PC-3 (cell line): Measurements from ENCODE around the gene FYN. TPM values are rescaled to one million over a fixed set of nuclear protein-coding genes. Genes with fewer than 3 reads are reported as not detected.

Experiments used
- ATAC-seq: fragments of 200-7000 bp; cut with Tn5 transposase; 2 replicates; pipeline ENCODE4 v1.9.1; 2020; ENCODE audit warnings: mild to moderate bottlenecking, moderate library complexity
- BruUV-seq: library from RNA; stranded (reverse); fragments of 400-500 nt; replicated peaks from 2 replicates; lab custom pipeline; 2021; lab: Mats Ljungman, UMichigan
- CTCF ChIA-PET: fragments of 300-600 bp; sonication (Branson Sonifier 250); formaldehyde crosslinking; loops from one replicate; lab custom pipeline; 2022; ENCODE audit warnings: antibody characterized with exemption; lab: Charles Lee
- POLR2A ChIA-PET: fragments of 300-600 bp; sonication (Branson Sonifier 250); formaldehyde crosslinking; loops from one replicate; lab custom pipeline; 2022; ENCODE audit warnings: antibody characterized with exemption; ENCODE audit not compliant: unreplicated experiment; lab: Charles Lee
- DNase-seq: peaks from one replicate; pipeline ENCODE4 v3.0.0-alpha.2; 2015
- H2AFZ ChIP-seq: fragments of 300-600 bp; sonication (generic); 2 replicates; pipeline ENCODE4 v1.6.0; 2016; ENCODE audit warnings: antibody characterized with exemption, low read length
- H3F3A ChIP-seq: fragments of 300-600 bp; sonication (generic); one replicate; pipeline ENCODE4 v1.6.0; 2017; ENCODE audit warnings: antibody characterized with exemption, low read length, control low read depth, mild to moderate bottlenecking; ENCODE audit not compliant: unreplicated experiment
- H3K27ac ChIP-seq: fragments of 300-600 bp; sonication (generic); 2 replicates; pipeline ENCODE4 v1.5.1; 2016; ENCODE audit warnings: mild to moderate bottlenecking, low read length
- H3K27me3 ChIP-seq: fragments of 300-600 bp; sonication (generic); 2 replicates; pipeline ENCODE4 v1.6.1; 2016; ENCODE audit warnings: low read length, mixed read lengths
- H3K36me3 ChIP-seq: fragments of 300-600 bp; sonication (generic); 2 replicates; pipeline ENCODE4 v1.6.1; 2016; ENCODE audit warnings: low read depth, mixed run types, low read length, mixed read lengths
- H3K4me1 ChIP-seq: fragments of 300-600 bp; sonication (generic); 2 replicates; pipeline ENCODE4 v1.5.1; 2016; ENCODE audit warnings: low read length; ENCODE audit not compliant: insufficient read depth
- H3K4me2 ChIP-seq: fragments of 300-600 bp; sonication (generic); 2 replicates; pipeline ENCODE4 v1.6.0; 2016; ENCODE audit warnings: low read length
- H3K4me3 ChIP-seq: fragments of 300-600 bp; sonication (generic); 2 replicates; pipeline ENCODE4 v1.5.1; 2016; ENCODE audit warnings: mild to moderate bottlenecking, low read length, mixed read lengths
- H3K79me2 ChIP-seq: fragments of 300-600 bp; sonication (generic); 2 replicates; pipeline ENCODE4 v1.6.1; 2017; ENCODE audit warnings: low read length, mixed read lengths
- H3K9ac ChIP-seq: fragments of 300-600 bp; sonication (generic); 2 replicates; pipeline ENCODE4 v1.6.0; 2016; ENCODE audit warnings: mild to moderate bottlenecking, low read length
- H3K9me2 ChIP-seq: fragments of 300-600 bp; sonication (generic); replicated peaks from 2 replicates; pipeline ENCODE4 v1.6.1; 2016; ENCODE audit warnings: mixed run types, low read length, mixed read lengths
- H3K9me3 ChIP-seq: fragments of 300-600 bp; sonication (generic); 2 replicates; pipeline ENCODE4 v1.6.1; 2016; ENCODE audit warnings: low read length, mixed read lengths
- H4K20me1 ChIP-seq: fragments of 300-600 bp; sonication (generic); 2 replicates; pipeline ENCODE4 v1.6.1; 2016; ENCODE audit warnings: low read length, mixed read lengths
- CTCF ChIP-seq: fragments of 300-600 bp; sonication (generic); conservative IDR thresholded peaks from 2 replicates; pipeline ENCODE4 v1.5.1; 2017; ENCODE audit warnings: antibody characterized with exemption, low read depth, mild to moderate bottlenecking, low read length
- EZH2 ChIP-seq: fragments of 300-600 bp; sonication (generic); IDR thresholded peaks from one replicate; pipeline ENCODE4 v1.6.1; 2017; ENCODE audit warnings: antibody characterized with exemption, mild to moderate bottlenecking, low read length; ENCODE audit not compliant: unreplicated experiment
- EZH2phosphoT487 ChIP-seq: fragments of 300-600 bp; sonication (generic); IDR thresholded peaks from 2 replicates; pipeline ENCODE4 v1.6.1; 2018; ENCODE audit warnings: mild to moderate bottlenecking, antibody characterized with exemption, low read length, borderline replicate concordance
- intact Hi-C: fragments of 100-400 bp; cut with micrococcal nuclease; formaldehyde crosslinking; loops from 2 replicates; pipeline ENCODE4 v1.9.0; 2023
- total RNA-seq: library from RNA; depleted of rRNA; stranded (reverse); fragments of >200 nt; gene quantifications from 2 replicates; pipeline ENCODE4 v1.2.3, GENCODE V29; 2014

Gene FYN
- total RNA-seq, 1 experiment from 2014 or later, result 27.6 TPM

GRCh38 chr6:111900735-111901134, 27.5 kb upstream of the FYN start:
- no peak for ATAC-seq
- Histone ChIP-seq H3F3A (no peaks in the 10 kb centered on the region), H4K20me1 (no peaks in the 10 kb centered on the region), H3K27me3 (no peaks in the 10 kb centered on the region), H3K4me1 (no peaks in the 10 kb centered on the region), H2AFZ (no peak overlapping the region), H3K79me2 (no peaks in the 10 kb centered on the region), H3K36me3 (no peaks in the 10 kb centered on the region), H3K4me2 (no peak overlapping the region), H3K27ac (no peak overlapping the region), H3K9me2 (no peaks in the 10 kb centered on the region), H3K9me3 (no peaks in the 10 kb centered on the region), H3K9ac (no peak overlapping the region), H3K4me3 (no peak overlapping the region)
- no peak for TF ChIP-seq EZH2
- no peak for TF ChIP-seq EZH2phosphoT487
- TF ChIP-seq CTCF, result no peak
- POLR2A ChIA-PET, result no interaction called here
- intact Hi-C loops, result no loop called here
- no peak for DNase-seq
- no TSS peak for BruUV-seq
- CTCF ChIA-PET, result no interaction called here

GRCh38 chr6:111899531-111899930, 26.3 kb upstream of the FYN start:
- Histone ChIP-seq H3K4me1 (0 out of 2 replicates have a peak, but pooled peaks cover 3% of the 10 kb centered on the region), H3K27me3 (no peaks in the 10 kb centered on the region), H3K4me2 (no peak overlapping the region), H3F3A (no peaks in the 10 kb centered on the region), H3K9ac (no peak overlapping the region), H3K4me3 (no peak overlapping the region), H3K9me3 (no peaks in the 10 kb centered on the region), H2AFZ (no peak overlapping the region), H4K20me1 (no peaks in the 10 kb centered on the region), H3K79me2 (no peaks in the 10 kb centered on the region), H3K27ac (no peak overlapping the region), H3K9me2 (no peaks in the 10 kb centered on the region), H3K36me3 (no peaks in the 10 kb centered on the region)
- DNase-seq (no peak), ATAC-seq (no peak)
- CTCF ChIA-PET, result no interaction called here
- TF ChIP-seq CTCF (no peak), EZH2phosphoT487 (no peak), EZH2 (no peak)
- intact Hi-C loops, result no loop called here
- POLR2A ChIA-PET, result no interaction called here
- BruUV-seq, result no TSS peak

GRCh38 chr6:111898452-111898851, 25.2 kb upstream of the FYN start:
- ATAC-seq (no peak), DNase-seq (no peak)
- Histone ChIP-seq H3K27ac (no peak overlapping the region), H3K27me3 (no peaks in the 10 kb centered on the region), H4K20me1 (no peaks in the 10 kb centered on the region), H3K9me3 (no peaks in the 10 kb centered on the region), H2AFZ (no peak overlapping the region), H3K36me3 (no peaks in the 10 kb centered on the region), H3K9me2 (no peaks in the 10 kb centered on the region), H3K4me3 (no peak overlapping the region), H3K4me2 (no peak overlapping the region), H3K9ac (no peak overlapping the region), H3K4me1 (peaks cover 8% of the 10 kb centered on the region; the same call in 1 of the 2 replicates), H3F3A (no peaks in the 10 kb centered on the region), H3K79me2 (no peaks in the 10 kb centered on the region)
- no TSS peak for BruUV-seq
- CTCF ChIA-PET, result no interaction called here
- TF ChIP-seq EZH2 (no peak), CTCF (no peak), EZH2phosphoT487 (no peak)
- POLR2A ChIA-PET, result no interaction called here
- intact Hi-C loops, result no loop called here
